Prostate gland (tissue), 2 donors: Measurements from ENCODE around the gene FURIN.

Experiments
- CTCF ChIP-seq, 4 experiments: fragments of 200-600 bp in 2 of 4; fragments of 450-650 bp in 2 of 4; sonication (generic) in 2 of 4; IDR thresholded peaks; 1 replicate in 3 of 4; 2 replicates in 1 of 4; pipeline ENCODE4 v1.5.1; 2016 to 2019; ENCODE audit warnings: antibody characterized with exemption in 4 of 4, mild to moderate bottlenecking in 2 of 4, moderate library complexity in 2 of 4
- POLR2A ChIP-seq: fragments of 450-650 bp; IDR thresholded peaks from one replicate; pipeline ENCODE4 v1.6.1; 2016; ENCODE audit warnings: antibody characterized with exemption, mild to moderate bottlenecking
- POLR2AphosphoS5 ChIP-seq: sonication (generic); formaldehyde crosslinking; IDR thresholded peaks from one replicate; pipeline ENCODE4 v1.6.1; 2017; ENCODE audit warnings: antibody characterized with exemption

- TF ChIP-seq CTCF (IDR thresholded peaks at IDR 0.05) (no peak), POLR2AphosphoS5 (no peak), POLR2A (no peak)
Observed at GRCh38 chr15:90917569-90917968, 49.2 kb downstream of the FURIN start.
